ENCODE data around the gene VAX1.

DNA sequence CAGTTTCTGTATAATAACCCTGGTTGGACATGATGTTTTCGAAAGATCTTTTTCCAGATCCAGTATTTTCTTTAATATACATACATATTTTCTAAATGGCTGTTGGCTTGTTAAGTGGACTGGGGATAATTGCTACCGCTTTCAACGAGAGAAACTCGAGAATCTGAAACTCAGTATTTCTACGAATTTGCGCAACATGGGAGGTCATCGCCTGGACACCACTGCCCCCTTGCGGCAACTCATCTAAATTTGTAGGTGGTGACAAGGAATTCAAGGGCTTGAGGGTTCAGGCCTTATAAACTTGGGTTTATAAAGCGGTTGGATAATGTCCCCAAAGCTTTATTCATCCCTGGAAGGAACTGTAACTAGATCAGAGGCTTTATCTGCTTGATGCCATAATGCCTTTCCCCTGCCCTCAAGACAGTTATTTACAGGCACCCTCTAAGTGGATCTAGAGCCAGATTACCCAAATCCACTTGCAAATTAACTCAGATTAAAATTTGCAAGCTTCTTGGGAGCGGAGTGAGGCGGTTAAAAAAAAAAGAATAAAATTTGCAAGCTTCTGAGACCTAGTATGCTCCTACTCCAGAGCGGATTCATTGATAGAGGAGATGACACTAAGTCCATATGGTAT lies 37.9 kb upstream of the VAX1 start:
- TF ChIP-seq PPARA (CRISPR knock-in tag; IDR thresholded peaks at IDR 0.05; ENCODE audit: borderline replicate concordance) (no peak), RARB (CRISPR knock-in tag; IDR thresholded peaks at IDR 0.05) (no peak), OSR1 (CRISPR knock-in tag; IDR thresholded peaks at IDR 0.05) (no peak), ISL1 (CRISPR knock-in tag; IDR thresholded peaks at IDR 0.05) (no peak), ZNF565 (CRISPR knock-in tag; conservative IDR thresholded peaks at IDR 0.05; ENCODE audit: low read depth) (no peak), ARNTL (CRISPR knock-in tag; IDR thresholded peaks at IDR 0.05; ENCODE audit: borderline replicate concordance, low read depth) (no peak)
- TF ChIP-seq, protein P1, sequence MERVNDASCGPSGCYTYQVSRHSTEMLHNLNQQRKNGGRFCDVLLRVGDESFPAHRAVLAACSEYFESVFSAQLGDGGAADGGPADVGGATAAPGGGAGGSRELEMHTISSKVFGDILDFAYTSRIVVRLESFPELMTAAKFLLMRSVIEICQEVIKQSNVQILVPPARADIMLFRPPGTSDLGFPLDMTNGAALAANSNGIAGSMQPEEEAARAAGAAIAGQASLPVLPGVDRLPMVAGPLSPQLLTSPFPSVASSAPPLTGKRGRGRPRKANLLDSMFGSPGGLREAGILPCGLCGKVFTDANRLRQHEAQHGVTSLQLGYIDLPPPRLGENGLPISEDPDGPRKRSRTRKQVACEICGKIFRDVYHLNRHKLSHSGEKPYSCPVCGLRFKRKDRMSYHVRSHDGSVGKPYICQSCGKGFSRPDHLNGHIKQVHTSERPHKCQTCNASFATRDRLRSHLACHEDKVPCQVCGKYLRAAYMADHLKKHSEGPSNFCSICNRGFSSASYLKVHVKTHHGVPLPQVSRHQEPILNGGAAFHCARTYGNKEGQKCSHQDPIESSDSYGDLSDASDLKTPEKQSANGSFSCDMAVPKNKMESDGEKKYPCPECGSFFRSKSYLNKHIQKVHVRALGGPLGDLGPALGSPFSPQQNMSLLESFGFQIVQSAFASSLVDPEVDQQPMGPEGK (CRISPR knock-in tag; IDR thresholded peaks at IDR 0.05; ENCODE audit: borderline replicate concordance), result no peak
